Gastroesophageal sphincter (tissue), 4 donors: ENCODE data around the gene SNX3. TPM values are rescaled to one million over a fixed set of nuclear protein-coding genes. Genes with fewer than 3 reads are reported as not detected.

Source experiments
- ATAC-seq: fragments of 150-250 bp; one replicate; pipeline ENCODE4 v1.9.1; 2016; ENCODE audit warnings: mild to moderate bottlenecking, moderate library complexity
- H3K27ac ChIP-seq, 4 donors: fragments of 200-600 bp; sonication (generic) in 3 of 4; 1 replicate in 3 of 4; 2 replicates in 1 of 4; pipeline ENCODE4 v1.5.1; 2016 to 2019
- H3K27me3 ChIP-seq: fragments of 200-600 bp; sonication (generic); one replicate; pipeline ENCODE4 v1.5.1; 2019
- H3K36me3 ChIP-seq, 2 donors: fragments of 200-600 bp; sonication (generic); one replicate each; pipeline ENCODE4 v1.5.1; 2019; ENCODE audit warnings: control low read depth in 1 of 2
- H3K4me1 ChIP-seq, 3 donors: fragments of 200-600 bp; sonication (generic); 1 replicate in 2 of 3; 2 replicates in 1 of 3; pipeline ENCODE4 v1.5.1; 2016 to 2019; ENCODE audit warnings: control low read depth in 2 of 3
- H3K4me3 ChIP-seq, 2 donors: fragments of 200-600 bp; sonication (generic); one replicate each; pipeline ENCODE4 v1.5.1; 2019; ENCODE audit warnings: mild to moderate bottlenecking in 1 of 2, moderate library complexity in 1 of 2
- H3K9me3 ChIP-seq, 3 donors: fragments of 200-600 bp; sonication (generic); one replicate each; pipeline ENCODE4 v1.5.1; 2017 to 2019; ENCODE audit warnings: control low read depth in 2 of 3
- EP300 ChIP-seq: sonication (generic); formaldehyde crosslinking; IDR thresholded peaks from one replicate; pipeline ENCODE4 v1.6.1; 2017; ENCODE audit warnings: antibody characterized with exemption, mild to moderate bottlenecking
- POLR2A ChIP-seq, 2 donors: fragments of 450-650 bp; IDR thresholded peaks; one replicate each; pipeline ENCODE4 v1.6.1; 2017; ENCODE audit warnings: antibody characterized with exemption in 2 of 2, mild to moderate bottlenecking in 2 of 2, moderate library complexity in 1 of 2
- POLR2AphosphoS5 ChIP-seq: sonication (generic); formaldehyde crosslinking; IDR thresholded peaks from one replicate; pipeline ENCODE4 v1.6.1; 2017; ENCODE audit warnings: antibody characterized with exemption
- WGBS, 2 donors: methylation state at CpG; one replicate each; pipeline ENCODE4 v1.1.5; 2018; ENCODE audit warnings: low coverage in 1 of 2; 5-methylcytosine and 5-hydroxymethylcytosine counted together
- total RNA-seq, 4 donors: library from RNA; depleted of rRNA; stranded (reverse); fragments of >200 nt; gene quantifications; one replicate each; pipeline ENCODE4 v1.1.0, GENCODE V29; 2016
- TF ChIP-seq, protein P1 (sequence below), 4 experiments: fragments of 200-600 bp in 2 of 4; fragments of 450-650 bp in 2 of 4; sonication (generic) in 1 of 4; IDR thresholded peaks; one replicate each; pipeline ENCODE4 v1.5.1; 2017 to 2019; ENCODE audit warnings: antibody characterized with exemption in 4 of 4, mild to moderate bottlenecking in 2 of 4, moderate library complexity in 2 of 4

Gene SNX3
- total RNA-seq, 4 donors from 2014 or later = 141 to 183 (median 160) TPM

DNA sequence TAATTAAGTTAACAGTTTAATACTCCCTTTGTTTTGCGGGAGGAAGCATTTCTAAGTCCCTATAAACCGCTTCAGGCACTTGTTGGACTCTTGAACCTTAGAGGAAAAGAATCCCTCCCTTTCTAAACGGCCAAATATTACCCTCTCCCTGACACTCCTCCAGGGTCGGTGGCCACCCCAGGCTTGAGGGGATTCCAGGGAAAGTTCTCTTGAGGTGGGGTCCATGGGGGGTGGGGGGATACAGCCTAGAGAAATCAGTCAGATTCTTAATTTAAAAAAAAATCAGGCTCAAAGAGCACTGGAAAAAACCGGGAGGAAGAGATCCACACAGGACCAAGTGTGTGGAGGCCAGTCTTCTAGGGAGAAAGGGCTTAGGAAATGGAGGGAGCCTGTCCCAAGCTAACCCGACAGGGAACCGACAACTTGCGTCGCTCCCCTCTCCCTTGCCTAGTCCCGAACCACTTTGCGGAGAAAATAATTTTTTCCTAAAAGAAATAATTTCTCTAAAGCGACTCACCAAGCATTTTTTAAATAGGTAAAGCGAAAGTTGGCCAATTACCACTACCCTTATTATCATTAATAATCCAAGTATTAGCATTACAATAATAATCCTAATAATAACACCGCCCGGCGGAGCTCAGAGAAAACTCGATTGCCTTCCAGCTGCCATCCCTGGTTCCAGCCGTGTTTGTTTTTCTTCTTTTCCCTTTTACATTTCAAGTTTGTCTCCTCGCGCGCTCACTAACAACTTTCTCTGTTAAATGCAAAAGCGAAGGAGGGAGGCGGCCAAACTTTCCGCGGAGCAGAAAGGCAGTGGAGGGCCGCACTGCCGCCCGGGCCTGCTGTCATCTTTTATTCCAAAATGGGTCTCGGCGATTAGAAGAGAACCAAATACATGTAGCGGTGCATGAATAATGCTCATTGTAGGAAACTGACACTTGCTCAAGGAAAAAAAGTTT, 90.2 kb downstream of the SNX3 start:
- ATAC-seq = no peak
- Histone ChIP-seq H3K4me1 (peaks cover 0 to 59% (median 27%) of the 10 kb centered on the region in 3 donors), H3K27me3 (peaks cover 100% of the 10 kb centered on the region), H3K27ac (no peak overlapping the region), H3K4me3 (no peak overlapping the region), H3K36me3 (no peaks in the 10 kb centered on the region), H3K9me3 (peaks cover 0 to 4% (median 0%) of the 10 kb centered on the region in 3 donors)
- TF ChIP-seq, protein P1, sequence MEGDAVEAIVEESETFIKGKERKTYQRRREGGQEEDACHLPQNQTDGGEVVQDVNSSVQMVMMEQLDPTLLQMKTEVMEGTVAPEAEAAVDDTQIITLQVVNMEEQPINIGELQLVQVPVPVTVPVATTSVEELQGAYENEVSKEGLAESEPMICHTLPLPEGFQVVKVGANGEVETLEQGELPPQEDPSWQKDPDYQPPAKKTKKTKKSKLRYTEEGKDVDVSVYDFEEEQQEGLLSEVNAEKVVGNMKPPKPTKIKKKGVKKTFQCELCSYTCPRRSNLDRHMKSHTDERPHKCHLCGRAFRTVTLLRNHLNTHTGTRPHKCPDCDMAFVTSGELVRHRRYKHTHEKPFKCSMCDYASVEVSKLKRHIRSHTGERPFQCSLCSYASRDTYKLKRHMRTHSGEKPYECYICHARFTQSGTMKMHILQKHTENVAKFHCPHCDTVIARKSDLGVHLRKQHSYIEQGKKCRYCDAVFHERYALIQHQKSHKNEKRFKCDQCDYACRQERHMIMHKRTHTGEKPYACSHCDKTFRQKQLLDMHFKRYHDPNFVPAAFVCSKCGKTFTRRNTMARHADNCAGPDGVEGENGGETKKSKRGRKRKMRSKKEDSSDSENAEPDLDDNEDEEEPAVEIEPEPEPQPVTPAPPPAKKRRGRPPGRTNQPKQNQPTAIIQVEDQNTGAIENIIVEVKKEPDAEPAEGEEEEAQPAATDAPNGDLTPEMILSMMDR (IDR thresholded peaks at IDR 0.05) = no peak
- TF ChIP-seq POLR2A (IDR thresholded peaks at IDR 0.05) (no peak), POLR2AphosphoS5 (no peak), EP300 (no peak)
- 15 to 19% methylated on average over 25 to 30 of the region's 31 CpGs for WGBS, 2 donors

DNA sequence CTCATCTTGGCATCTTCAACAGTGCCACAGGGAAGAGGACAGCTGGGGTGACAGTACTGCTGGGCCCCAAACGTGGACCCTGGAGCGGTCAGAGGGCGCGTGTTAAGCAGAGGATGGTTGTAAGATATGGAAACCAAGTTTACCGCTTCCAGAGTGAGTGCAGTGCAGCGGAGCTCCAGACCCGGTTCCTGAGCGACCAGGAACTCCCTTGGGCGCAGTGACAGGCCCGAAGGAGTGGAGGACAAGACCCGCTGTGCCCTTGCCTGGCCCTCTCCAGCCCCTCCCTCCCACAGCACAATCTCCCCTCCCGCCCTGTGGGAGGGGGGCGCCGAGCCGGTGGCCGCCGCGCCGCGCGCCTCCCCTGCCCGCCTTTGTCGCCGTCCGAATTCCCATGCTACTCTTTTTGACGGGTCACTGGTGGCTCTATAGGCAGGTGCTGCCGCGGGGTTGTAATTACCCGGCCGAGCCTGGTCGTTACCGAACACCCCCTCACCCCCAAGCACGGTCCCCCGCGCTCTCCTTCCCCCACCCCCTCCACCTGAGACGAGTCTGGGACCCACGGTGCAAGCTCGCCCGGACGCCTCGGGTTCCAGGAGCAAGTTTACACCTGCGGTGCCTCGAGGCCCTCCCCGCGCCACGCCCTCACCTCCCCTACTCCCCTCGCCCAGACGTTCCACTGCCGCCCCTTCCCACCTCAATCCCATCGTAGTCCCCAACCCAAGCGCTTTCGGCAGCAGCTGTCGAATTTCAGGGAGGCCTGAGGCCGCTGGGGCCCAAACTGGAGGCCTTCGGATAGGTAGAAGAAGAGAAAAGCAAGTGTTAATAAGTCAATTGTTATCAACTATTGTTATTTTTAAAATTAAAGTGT, 91.1 kb downstream of the SNX3 start:
- TF ChIP-seq EP300 (no peak), POLR2A (IDR thresholded peaks at IDR 0.05) (no peak), POLR2AphosphoS5 (no peak)
- TF ChIP-seq, protein P1 (IDR thresholded peaks at IDR 0.05) = no peak
- H3K27me3 ChIP-seq = peaks cover 100% of the 10 kb centered on the region
- peaks cover 0 to 59% (median 33%) of the 10 kb centered on the region in 3 donors for H3K4me1 ChIP-seq
- peaks cover 0 to 4% (median 0%) of the 10 kb centered on the region in 3 donors for H3K9me3 ChIP-seq
- WGBS, 2 donors = 15 to 16% methylated on average over 4 to 7 of the region's 55 CpGs
- H3K36me3 ChIP-seq = no peaks in the 10 kb centered on the region
- H3K27ac ChIP-seq = no peak overlapping the region
- peak overlapping the region in 1 of 2 donors; percentile 35 for H3K4me3 ChIP-seq
- ATAC-seq = no peak

DNA sequence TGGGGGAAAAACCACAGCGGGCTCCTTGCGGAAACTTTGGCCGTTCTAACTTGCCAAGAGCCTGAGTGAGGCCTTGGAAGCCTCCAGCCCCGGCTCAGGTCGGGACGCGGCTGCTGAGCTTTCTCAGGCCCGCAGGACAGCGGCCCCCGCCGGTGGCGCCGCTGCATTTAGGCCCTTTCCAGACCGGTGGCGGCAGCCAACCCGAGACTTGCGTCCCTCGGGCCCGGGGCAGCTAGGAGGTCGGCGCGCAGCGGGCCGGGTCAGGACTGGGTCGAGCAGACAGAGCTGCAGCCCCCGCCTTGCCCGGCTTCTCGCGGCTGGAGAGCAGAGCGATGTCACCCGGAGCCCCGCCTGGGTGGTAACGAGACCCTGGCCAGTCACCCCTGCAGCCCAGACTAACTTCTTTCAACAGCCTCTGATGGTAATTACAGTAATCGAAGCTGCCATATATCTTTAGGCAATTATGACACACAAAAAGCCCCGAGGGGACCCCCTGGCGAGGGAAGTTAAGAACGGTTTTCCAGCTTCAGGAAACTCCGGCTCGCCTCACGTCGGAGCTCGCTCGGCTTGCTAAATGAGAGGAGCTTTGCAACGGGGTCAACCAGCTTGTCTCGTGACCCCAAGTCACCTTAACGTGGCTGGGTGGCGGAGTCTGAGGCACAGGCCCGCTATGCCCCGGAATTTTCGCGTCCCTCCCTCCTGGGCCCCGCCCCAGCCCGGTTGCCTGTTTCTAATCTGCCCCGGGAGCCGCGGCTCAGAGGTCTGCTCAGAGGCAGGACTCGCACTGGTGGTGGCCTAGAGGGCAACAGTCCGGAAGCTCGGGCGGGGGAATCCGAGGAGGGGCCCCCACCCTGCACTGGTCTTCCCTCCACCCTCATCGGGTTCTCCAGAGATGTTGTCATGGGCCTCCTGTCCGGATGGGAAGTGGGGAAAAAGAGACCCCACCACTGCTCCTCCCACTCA, 92.1 kb downstream of the SNX3 start:
- Histone ChIP-seq H3K9me3 (no peaks in the 10 kb centered on the region), H3K4me1 (peaks cover 0 to 62% (median 37%) of the 10 kb centered on the region in 3 donors), H3K4me3 (peak overlapping the region in 1 of 2 donors; percentile 35), H3K27me3 (peaks cover 100% of the 10 kb centered on the region), H3K27ac (no peak overlapping the region), H3K36me3 (no peaks in the 10 kb centered on the region)
- ATAC-seq = peak; percentile 17
- 7 to 8% methylated on average over 8 to 14 of the region's 63 CpGs for WGBS, 2 donors
- TF ChIP-seq POLR2AphosphoS5 = no peak
- no peak for TF ChIP-seq POLR2A (IDR thresholded peaks at IDR 0.05)
- no peak for TF ChIP-seq EP300
- TF ChIP-seq, protein P1 (IDR thresholded peaks at IDR 0.05) = peak in 2 of 4 experiments; percentile 22 to 30

DNA sequence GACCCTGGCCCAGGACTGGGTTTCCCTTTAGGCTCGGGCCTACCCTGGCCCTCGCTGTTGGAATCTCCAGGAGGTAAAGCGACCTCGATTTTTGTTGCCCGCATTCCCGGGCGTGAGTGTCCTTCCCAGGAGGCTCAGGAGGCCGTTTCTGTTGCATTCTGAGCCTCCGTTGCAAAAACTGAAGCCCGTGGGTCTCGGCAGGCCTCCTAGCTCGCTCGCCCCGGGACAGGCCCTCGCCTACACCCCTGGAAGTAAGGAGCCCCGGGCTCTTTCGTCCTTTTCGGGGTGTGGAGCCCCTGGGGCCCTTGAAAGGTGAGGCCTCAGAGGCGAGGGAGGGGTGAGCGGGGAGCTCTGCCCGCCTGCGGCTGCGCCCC, 92.8 kb downstream of the SNX3 start:
- no peak overlapping the region for H3K27ac ChIP-seq

More for the DNA sequence above, 92.8 kb downstream of the SNX3 start:
- peaks cover 0 to 65% (median 37%) of the 10 kb centered on the region in 3 donors for H3K4me1 ChIP-seq
- no peaks in the 10 kb centered on the region for H3K9me3 ChIP-seq
- no peaks in the 10 kb centered on the region for H3K36me3 ChIP-seq
- no peak for ATAC-seq
- WGBS, 2 donors = 20 to 44% methylated on average over 1 to 6 of the region's 23 CpGs
- H3K4me3 ChIP-seq = peak overlapping the region in 1 of 2 donors; percentile 35
- TF ChIP-seq POLR2A (IDR thresholded peaks at IDR 0.05) = no peak
- TF ChIP-seq, protein P1 (IDR thresholded peaks at IDR 0.05) = no peak
- no peak for TF ChIP-seq EP300
- no peak for TF ChIP-seq POLR2AphosphoS5
- H3K27me3 ChIP-seq = peaks cover 100% of the 10 kb centered on the region
